ENCODE results near the gene FAM53B. TPM values are rescaled to one million over a fixed set of nuclear protein-coding genes. Genes with fewer than 3 reads are reported as not detected.

The FAM53B gene
- total RNA-seq, 4 donors from 2014 or later = 21.9 to 42.6 (median 32.2) TPM

- no peak for TF ChIP-seq CTCF (IDR thresholded peaks at IDR 0.05)
- ATAC-seq (ENCODE audit: low FRiP score) (no peak), DNase-seq (ENCODE audit: low spot score) (no peak)
These were observed 121.2 kb downstream of the FAM53B start for GRCh38 chr10:124622866-124623536.

GRCh38 chr10:124622158-124622557 lies 122.0 kb downstream of the FAM53B start:
- TF ChIP-seq CTCF (IDR thresholded peaks at IDR 0.05) = no peak
- DNase-seq (ENCODE audit: low spot score) (no peak), ATAC-seq (ENCODE audit: low FRiP score) (no peak)

GRCh38 chr10:124621637-124622036 lies 122.5 kb downstream of the FAM53B start:
- no peak for ATAC-seq (ENCODE audit: low FRiP score)
- no peak for DNase-seq (ENCODE audit: low spot score)

GRCh38 chr10:124619802-124620490 lies 124.2 kb downstream of the FAM53B start:
- TF ChIP-seq CTCF (IDR thresholded peaks at IDR 0.05) = no peak
- ATAC-seq (ENCODE audit: low FRiP score) (no peak), DNase-seq (ENCODE audit: low spot score) (no peak)

More at GRCh38 chr10:124621637-124622036, 122.5 kb downstream of the FAM53B start:
- TF ChIP-seq CTCF (IDR thresholded peaks at IDR 0.05) = no peak

- DNase-seq (ENCODE audit: low spot score) (no peak), ATAC-seq (ENCODE audit: low FRiP score) (no peak)
- TF ChIP-seq CTCF (IDR thresholded peaks at IDR 0.05) = no peak
These were observed 125.0 kb downstream of the FAM53B start for GRCh38 chr10:124619195-124619594.

- ATAC-seq (ENCODE audit: low FRiP score) (no peak), DNase-seq (ENCODE audit: low spot score) (no peak)
- no peak for TF ChIP-seq CTCF (IDR thresholded peaks at IDR 0.05)
These were observed 125.6 kb downstream of the FAM53B start for GRCh38 chr10:124618470-124619073.

GRCh38 chr10:124616836-124617130 lies 127.4 kb downstream of the FAM53B start:
- ATAC-seq (ENCODE audit: low FRiP score) = no peak
- DNase-seq (ENCODE audit: low spot score) = no peak
- TF ChIP-seq CTCF (IDR thresholded peaks at IDR 0.05) = no peak

All from omental fat pad (tissue), 4 donors.